HG02885 (cell line): Measurements from ENCODE around the gene ATXN1.

Experiments used
- ATAC-seq: cut with Tn5 transposase; IDR thresholded peaks from one replicate; pipeline ENCODE4 v1.9.1; 2021; ENCODE audit warnings: mild to moderate bottlenecking; ENCODE audit not compliant: unreplicated experiment, poor library complexity

ATXN1 gene

DNA sequence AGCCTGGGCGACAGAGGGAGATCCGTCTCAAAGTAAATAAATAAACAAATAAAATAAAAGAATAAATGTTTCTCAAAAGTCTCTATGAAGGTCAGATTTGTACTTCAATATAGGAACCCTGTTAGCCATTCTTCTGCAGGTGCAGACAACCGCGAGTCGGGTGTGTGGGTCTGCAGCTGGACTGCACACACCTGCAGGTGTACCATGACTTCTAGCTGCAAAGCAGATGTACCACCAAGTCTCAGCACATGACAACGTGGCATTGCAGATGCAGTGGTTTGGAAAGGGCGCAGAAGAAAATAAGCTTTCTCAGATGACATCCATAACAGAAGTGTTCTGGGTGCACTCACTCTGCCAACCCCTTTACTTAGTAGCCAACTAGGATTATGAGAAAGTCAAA, 239.7 kb downstream of the ATXN1 start:
- no peak for ATAC-seq

DNA sequence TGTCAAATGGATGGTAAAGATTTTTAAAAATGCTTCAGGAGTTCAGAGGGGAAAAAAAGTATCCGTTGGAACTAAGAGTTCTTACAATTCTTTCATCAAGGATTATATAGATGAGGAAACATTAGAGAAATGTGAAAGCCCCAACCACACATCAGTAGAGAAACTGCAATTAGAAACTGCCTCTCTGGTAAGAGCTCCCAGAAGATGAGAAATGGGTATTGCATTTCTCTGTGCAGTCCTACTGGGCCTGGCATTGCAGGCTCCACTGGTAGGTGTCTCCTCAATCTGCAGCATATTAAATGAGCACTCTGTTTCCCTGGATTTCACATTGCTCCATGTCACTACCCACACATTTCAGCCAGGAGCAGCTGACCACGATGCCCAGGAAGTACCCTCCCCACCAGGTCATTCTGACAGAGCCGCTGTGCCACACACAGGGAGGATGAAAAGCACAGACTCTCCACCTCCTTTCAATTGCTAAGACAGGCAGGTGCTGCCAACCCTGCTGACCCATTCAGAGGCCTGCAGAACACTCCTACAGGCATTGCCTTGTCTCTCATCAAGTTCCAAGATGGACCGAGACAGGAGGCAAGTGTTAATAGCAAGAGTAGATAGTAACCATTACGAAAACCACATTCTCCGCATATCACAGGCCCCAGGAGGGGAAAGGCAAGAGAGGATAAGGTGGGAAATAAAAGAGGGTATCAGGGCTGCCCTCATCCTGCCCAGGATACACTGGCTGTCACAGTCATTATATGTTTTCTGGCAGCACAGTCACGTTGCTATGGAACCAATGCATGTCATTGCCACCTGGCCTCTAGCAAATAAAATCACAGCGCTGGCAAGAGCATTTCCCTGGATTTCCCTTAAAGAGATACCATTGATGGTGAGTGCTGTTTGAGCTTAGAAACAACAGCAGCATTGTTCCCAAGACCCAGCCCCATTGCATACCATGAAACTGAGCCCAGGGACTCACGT, 241.7 kb downstream of the ATXN1 start:
- no peak for ATAC-seq

DNA sequence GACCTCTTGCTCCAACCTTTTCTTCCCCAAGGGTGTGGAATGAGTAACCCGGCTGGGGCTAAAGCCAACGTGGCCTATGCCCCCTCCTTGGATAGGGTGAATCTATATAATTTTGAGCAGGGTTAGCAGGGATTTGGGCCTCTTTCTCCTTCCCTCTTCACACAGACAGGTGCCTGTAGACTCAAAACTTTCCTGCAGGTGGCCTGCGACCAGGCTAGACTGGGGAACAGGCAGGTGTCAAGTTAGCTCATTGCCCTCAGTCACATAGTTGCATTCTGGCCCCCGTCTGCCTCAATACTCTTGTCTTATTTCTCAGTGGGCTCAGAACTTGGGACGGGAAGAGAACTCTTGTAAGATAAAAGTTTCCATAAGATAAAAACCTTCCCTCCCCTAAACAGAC, 243.0 kb downstream of the ATXN1 start:
- no peak for ATAC-seq

DNA sequence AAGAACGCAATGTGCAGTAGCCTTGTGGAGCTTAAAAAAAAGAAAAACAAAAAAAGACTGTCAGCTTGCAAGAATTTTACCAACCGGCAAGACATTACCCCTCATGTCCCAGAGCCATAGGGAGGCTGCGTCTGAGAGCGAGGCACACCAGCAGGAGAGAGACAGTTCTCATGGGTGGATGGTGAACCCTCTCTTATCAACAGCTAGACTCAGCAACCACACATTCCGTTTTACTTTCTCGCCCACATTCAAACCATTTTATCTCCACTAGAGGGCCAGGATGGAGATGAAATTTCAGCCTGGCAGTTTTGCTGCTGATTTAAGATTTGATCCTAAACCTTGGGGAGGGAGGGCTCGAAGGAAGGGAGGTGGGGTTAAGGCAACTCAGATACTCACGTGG, 247.0 kb downstream of the ATXN1 start:
- peak; percentile 40 for ATAC-seq

DNA sequence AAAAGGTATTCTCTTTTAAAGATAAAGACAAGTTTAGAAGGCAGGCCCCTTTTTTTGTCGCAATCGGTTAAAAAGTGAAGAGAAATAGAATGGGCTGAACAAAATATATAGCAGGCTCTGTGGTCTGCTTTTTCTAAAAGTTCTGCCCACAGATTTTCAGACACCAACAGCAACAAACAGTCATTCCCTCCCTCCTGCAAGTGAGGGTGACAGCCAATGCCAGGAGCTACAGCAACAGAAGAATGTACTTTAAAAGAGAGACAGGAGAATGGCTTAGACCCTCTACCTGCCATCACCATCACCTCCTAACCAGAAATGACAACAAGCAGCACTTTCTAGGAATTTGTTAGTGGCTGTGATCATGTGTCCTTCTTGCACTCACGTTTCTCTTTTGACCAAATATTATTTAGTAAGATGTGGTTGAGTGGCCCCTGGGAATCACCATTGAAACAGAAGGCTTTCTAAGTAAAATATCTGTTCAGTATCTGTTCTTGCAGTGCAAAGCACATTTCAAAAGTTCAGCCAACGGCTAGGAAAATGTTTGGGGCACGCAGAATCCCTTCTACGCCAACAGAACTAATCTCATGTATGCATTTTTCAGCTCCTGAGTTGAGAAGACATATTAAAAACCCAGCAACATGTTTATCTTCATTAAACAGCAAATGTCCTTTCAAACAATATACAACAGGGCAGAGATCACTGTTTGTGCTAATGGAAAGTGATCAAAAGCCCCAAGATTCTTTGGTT, 248.5 kb downstream of the ATXN1 start:
- ATAC-seq: peak; percentile 44

DNA sequence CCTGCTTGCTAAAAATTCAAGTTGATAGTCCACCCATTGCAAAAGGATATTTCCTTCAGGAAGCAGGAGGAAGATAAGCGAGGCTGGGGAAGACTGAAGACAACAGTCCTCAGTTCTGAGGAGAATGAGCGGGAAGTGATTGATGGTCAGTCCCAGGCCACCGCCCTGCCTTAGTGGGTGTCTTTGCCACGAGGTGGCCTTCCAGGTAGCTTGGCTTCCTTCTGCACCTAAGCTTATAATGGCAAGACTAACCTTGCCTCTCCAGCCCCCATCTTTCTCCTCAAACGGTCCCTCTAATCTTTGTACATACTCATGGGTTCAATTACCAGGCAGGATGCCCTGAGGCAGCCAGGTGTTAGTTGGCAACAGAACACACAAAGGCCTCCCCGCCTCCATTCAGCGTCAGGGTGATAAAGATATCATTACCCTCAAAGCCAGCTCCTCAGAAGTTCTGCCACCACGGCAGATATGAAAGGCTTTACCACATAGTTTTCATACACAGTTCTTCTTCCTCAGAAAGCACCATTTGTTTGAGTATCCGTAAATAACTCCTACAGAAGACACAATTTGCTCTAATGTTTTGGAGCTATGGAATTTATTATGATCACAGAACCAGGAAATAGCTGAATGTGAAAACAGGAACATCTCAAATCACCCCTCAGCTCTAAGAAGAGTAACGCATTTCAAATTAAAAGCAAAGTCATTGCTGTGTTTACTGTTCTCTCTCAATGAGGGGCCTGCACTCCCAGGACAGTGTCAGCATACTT, 249.4 kb downstream of the ATXN1 start:
- peak; percentile 66 for ATAC-seq

DNA sequence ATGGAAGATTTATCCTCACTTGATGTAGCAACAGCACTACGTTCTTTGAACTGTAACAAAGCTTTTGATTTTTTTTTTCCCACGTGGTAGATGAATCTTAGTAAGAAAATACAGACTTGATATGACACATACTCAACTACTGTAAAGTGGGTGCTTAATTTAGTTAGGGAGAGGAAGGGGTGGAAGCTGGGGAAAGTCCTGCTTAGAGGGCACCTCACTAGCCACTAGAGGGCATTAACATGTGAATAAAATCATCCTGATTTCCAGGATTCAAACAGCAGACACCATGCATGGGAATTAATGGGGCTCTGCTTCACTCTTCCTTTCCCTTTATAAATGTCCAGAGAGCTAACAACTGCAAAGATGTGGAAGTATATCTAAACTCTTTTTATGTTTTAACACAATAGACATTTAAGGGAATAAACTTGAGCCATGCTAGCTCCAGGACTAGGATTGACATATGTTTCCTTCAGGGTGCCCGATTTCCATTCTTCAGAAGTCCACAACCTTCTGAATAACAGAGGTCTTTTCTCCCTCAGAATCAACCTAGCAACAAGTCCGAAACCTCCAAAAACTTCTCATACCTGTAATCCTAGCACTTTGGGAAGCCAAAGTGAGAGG, 250.1 kb downstream of the ATXN1 start:
- ATAC-seq: no peak

DNA sequence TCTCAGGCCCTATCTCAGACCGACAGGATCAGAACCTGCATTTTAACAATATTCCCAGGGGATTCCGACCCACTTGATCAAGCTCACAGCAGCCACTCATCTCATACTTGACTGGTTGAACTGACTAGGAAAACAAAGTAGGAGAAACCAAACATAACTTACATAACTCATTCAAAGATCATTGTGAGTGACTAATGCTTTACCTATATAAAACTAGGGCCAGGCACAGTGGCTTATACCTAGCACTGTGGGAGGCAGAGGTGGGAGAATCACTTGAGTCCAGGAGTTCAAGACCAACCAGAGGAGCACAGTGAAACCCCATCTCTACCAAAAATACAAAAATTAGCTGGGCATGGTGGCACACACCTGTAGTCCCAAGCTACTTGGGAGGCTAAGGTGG, 251.0 kb downstream of the ATXN1 start:
- ATAC-seq: no peak

DNA sequence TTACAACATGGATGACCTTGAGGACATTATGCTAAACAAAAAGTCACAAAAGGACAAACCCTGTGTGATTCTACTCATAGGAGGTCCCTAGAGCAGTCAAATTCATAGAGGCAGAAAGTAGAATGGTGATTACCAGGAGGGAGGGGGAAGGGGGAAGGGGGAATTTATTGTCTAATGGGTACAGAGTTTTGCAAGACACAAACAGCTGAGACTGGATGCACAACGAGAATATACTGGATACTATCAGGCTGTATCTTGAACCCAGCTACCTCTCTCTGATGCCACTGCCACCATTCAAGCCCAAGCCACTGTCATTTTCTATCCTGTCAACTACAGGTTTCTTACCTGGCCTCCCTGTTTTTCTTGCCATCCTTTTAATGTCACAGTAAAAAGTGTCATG, 252.3 kb downstream of the ATXN1 start:
- ATAC-seq: no peak

DNA sequence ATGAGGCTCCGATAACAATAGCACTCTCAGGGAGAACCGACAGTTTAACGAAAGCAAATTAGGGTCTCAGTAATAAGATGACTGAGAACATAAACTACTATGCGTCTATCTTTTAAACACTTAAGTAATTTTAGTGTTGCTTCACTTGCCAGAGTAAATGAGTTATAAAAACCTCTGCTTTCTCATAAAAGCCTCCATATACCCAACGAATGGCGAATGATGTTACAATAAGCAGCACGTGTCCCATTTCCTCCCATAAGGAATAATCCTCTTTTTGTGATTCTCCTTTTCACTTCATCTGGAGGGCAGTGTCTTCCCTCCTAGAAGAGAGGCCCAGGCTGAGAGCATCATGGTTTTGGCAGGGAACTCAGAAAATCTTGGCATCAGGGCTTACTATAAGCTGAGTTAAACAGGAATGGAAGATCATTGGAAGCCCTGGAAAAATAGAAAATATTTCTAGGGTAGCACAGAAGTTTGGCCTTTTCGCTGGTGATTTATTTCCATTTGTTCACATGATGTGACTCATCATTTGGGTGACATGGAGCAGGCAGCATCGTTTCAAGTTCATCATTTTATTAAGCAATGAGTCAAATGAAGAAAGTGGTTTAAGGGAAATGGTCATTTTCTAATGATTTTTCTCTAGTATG, 255.4 kb downstream of the ATXN1 start:
- no peak for ATAC-seq

DNA sequence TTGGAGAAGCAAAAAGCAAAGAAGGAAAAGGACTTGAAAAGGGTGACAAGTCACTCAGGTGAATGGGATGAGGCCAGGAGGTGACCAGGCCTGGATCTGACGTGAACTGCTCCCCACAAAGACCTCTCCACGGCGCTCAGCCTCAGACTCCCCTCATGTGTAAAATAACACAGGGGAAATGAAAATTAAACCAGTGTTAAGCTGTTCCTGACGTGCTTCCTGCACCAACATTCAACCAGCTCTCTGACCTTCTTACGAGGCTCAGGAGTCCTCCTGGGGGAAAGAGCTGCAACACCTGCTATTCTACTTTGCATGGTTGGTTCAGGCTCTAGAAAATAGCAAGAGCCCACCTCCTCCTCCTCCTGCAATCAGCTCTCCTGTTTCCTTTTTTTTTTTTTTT, 256.7 kb downstream of the ATXN1 start:
- no peak for ATAC-seq

DNA sequence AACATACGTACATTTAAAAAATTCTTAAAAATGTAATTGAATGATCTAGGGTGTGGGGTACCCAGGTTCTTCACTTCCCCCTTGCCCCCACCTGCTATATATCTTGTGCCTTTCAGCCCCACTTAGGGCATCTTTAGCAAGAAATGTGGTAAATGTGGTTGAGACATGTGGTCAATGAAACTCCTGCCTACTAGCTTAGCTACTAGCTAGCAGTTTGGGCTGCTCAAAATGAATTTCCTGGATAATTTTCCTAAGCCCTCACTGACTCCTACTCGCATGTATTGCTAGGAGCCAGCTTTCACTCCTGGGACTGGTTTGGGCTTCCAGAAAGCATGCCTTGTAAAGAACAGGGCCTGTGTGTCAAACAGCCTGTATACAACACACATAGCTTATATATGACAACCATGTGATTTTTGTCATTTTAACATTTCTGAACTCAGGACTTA, 257.3 kb downstream of the ATXN1 start:
- peak; percentile 80 for ATAC-seq

DNA sequence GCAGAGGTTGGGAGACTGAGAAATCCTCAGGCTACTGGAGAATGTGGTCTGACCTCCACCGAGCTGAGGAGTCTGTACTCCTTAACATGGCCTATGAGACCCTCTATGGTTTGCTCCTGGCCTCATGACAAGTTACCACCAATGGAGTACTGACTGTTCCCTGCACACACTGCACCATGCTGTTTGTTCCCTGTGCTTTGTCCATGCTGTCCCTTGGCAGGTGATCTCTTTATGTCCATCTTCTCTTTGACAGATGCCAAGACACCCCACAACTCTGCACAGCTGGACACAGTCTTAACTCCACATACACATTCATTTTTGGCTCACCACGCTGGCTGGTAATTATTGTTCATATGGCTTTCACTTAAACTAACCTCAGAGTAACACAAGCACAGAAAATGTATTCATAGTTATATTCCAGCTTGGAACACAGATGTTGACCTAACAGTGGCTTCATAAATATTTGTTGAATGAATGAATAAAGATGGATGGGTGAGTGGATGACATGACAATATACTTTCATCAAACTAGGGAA, 258.0 kb downstream of the ATXN1 start:
- no peak for ATAC-seq

DNA sequence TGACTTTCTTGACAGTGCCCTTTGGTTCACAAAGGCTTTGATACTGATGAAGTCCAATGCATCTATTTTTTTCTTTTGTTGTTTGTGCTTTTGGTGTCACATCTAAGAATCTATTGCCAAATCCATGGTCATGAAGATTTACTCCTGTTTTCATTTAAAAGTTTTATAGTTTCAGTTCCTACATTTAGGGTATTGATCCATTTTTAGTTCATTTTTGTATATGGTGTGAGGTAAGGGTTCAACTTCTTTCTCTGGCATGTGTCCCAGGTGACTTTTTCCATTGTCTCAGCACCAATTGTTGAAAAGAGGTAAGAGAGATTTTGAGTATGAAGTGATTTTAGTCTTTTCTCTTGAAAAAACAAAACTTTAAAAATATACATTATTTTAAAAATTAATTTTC, 262.3 kb downstream of the ATXN1 start:
- ATAC-seq: no peak

DNA sequence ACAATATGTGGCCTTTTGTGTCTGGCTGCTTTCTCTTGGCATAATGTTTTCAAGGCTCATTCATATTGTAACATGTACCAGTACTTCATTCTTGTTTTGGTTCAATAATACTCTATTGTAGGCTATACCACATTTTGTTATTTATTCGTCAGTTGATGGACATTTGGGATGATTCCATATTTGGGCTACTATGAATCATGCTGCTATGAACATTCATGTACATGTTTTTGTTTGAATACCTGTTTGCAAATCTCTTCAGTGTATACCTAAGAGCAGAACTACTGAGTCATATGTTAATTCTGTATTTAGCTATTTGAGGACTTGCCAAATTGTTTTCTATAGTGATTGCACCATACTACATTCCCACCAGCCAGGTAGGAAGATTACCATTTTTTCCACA, 263.0 kb downstream of the ATXN1 start:
- ATAC-seq: no peak

DNA sequence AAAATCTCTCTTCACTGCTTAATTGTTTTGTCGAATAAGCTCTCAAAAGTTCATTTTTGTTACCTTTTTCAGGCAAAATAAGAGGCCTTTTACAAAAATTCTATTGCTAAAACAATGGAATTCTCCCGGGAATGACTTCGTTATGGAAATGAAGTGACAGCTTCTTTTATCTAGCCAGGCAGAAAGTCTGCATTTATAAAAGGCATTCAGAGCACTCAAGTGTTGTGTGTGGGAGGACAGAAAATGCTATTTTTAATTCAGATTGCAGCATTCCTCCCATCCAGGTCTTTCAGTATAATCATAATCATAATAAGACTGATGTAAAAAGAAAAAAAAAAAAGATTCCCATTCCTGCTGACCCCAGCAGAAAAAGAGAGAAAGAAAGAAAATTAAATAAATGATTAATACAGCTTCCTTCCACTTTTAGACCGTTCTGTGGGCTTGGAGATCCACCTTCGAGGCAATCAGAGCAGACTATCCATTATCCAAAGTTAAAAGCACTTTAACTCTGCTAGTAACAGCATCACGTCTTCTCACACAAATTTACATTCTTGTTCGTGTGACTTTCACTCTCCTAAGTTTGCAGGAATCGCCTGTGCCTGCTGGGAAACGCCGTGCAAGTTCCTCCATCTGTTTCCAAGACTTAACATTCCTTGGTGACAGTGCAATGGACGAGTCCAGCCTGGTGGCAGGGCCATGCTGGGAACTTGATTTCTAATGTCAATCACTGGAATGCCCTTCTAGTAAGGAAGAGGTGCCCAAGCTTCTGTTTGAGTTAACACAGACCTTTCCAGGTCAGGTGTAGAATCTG, 264.1 kb downstream of the ATXN1 start:
- ATAC-seq: no peak

DNA sequence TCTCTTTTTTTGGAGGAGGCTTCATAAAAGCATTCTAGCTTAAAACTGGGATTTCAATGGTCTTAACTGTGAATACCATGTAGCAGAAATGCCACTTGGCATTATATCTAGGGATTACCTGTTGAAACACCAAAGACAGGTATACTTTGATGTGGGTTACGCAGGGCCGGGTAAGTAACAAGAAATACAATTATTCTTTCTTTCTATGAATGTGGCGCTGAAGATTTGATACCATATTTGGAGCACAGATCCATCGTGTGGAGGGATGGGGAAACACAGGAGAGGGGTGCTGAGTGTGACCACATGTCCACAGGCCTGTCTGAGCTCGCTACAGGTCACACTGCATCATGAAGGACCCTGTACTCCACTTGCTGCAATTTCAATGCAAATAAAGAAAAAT, 265.1 kb downstream of the ATXN1 start:
- no peak for ATAC-seq

DNA sequence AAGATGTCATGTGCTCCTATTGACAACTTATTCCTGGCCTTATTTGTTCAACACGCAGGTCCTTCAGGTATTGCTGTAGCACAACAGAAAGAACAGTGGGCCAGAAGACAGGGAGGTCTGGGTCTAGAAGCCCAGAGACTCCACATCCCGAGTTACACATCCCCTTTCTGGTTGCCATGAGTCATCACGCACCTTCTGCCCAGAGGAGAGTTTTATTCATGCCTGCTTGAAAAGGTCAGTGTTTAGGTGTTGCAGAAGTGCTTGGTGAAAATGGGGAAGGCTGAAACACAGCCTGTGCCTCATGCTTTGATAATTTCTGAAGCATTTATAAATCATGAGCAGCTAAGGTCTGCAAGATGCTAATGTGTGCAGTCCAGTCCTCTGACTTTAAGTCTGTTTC, 266.5 kb downstream of the ATXN1 start:
- ATAC-seq: peak; percentile 77

DNA sequence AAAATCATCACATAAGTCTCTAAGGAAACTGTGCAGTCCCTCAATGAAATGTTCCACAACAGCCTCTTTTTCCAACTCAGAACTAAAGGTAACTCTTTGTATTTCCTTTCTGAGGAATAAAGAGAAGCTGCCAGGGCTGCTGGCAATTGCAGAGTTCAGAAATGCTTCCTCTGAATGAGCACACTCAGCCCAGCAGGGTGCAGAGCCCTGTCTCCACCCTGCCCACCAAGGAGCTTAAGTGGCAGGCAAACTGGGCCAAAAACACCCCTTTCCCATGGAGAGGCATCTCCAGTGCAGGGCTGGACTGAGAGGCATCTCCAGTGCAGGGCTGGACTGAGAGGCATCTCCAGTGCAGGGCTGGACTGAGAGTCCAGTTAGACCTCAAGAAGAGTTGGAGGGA, 267.5 kb downstream of the ATXN1 start:
- no peak for ATAC-seq
